ENCODE measurements around the gene BAIAP2L2.
"Not testable (repeated sequence)": the region's sequence is repeated elsewhere in the genome, so short reads cannot be mapped to it uniquely, and the experiment has no call there.

BAIAP2L2 gene

DNA sequence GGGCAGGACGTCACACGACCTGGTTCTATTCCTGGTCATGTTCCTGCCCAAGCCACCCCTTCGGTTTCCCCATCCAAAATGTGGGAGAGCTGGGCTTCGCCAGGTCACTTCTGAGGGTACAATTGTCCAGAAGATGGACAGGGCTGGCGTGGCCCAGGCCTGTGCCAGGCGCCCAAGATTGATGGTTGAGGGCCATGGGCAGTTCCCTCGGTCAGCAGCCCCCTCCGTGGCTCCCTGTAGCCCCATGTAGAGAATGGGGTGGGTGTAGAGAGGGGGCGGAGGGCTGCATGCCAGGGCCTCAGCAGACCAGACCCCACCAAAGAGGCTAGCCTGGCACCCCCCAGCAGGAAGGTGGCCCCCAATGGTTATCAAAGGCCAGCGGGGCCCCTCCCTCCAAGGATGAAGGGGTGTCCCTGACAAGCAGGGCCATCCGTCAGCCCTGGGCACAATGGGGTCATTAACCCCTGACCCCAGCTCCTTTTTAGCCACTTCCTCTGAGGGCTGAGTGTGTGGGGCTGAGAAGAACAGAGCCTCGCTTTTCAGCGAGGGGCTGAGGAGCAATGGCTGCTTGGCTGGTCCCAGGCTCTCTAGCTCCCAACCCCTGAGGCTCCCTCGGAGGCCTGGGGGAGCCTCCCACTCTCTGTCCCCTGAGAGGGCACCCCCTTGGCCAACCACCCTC is 64.3 kb downstream of the BAIAP2L2 start:
- no peak overlapping the region for H3K9ac ChIP-seq (ENCODE audit: insufficient read length)
- no peak for DNase-seq (ENCODE audit: low read depth, low spot score)
- H3K9me3 ChIP-seq (ENCODE audit: low read depth, low read length), result no peaks in the 10 kb centered on the region
- no peak overlapping the region for H3K27ac ChIP-seq
- H3K4me3 ChIP-seq, result no peak overlapping the region
- H3K36me3 ChIP-seq (ENCODE audit: insufficient read depth, low read length), result no peaks in the 10 kb centered on the region
- TF ChIP-seq EZH2 (IDR thresholded peaks at IDR 0.05) (no peak), POLR2AphosphoS5 (IDR thresholded peaks at IDR 0.05; ENCODE audit: borderline replicate concordance, low read depth, low read length) (no peak), FOXP2 (optimal IDR thresholded peaks at IDR 0.05; ENCODE audit: control extremely low read depth, extremely low read length, insufficient read depth) (no peak)

- no peak for DNase-seq (ENCODE audit: low read depth, low spot score)
- no peak overlapping the region for H3K9ac ChIP-seq (ENCODE audit: insufficient read length)
- H3K27ac ChIP-seq, result no peak overlapping the region
- no peak overlapping the region for H3K4me3 ChIP-seq
- no peak for TF ChIP-seq POLR2AphosphoS5 (IDR thresholded peaks at IDR 0.05; ENCODE audit: borderline replicate concordance, low read depth, low read length)
- no peak for TF ChIP-seq EZH2 (IDR thresholded peaks at IDR 0.05)
- no peak for TF ChIP-seq FOXP2 (optimal IDR thresholded peaks at IDR 0.05; ENCODE audit: control extremely low read depth, extremely low read length, insufficient read depth)
- H3K9me3 ChIP-seq (ENCODE audit: low read depth, low read length), result no peaks in the 10 kb centered on the region
- H3K36me3 ChIP-seq (ENCODE audit: insufficient read depth, low read length), result no peaks in the 10 kb centered on the region
These were observed 67.1 kb downstream of the BAIAP2L2 start for GRCh38 chr22:38043151-38044039.

DNA sequence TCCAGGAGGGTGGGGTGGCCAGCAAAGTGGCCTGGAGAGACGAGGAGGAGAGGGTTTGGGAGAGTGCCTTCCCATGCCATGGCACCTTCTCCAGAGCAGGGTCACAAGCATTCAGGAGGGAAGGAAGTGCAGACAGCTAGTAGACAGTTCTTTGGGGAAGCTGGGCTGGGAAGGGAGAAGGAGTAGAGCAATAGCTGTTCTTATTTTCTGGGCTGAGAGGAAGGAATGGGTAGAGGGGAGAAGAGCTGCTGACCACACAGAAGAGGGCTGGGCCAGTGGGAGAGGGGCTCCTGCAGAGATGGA is 68.0 kb downstream of the BAIAP2L2 start:
- Histone ChIP-seq H3K36me3 (ENCODE audit: insufficient read depth, low read length) (no peaks in the 10 kb centered on the region), H3K27ac (no peak overlapping the region), H3K9ac (ENCODE audit: insufficient read length) (no peak overlapping the region), H3K9me3 (ENCODE audit: low read depth, low read length) (no peaks in the 10 kb centered on the region), H3K4me3 (no peak overlapping the region)
- TF ChIP-seq EZH2 (IDR thresholded peaks at IDR 0.05) (no peak), FOXP2 (optimal IDR thresholded peaks at IDR 0.05; ENCODE audit: control extremely low read depth, extremely low read length, insufficient read depth) (no peak), POLR2AphosphoS5 (IDR thresholded peaks at IDR 0.05; ENCODE audit: borderline replicate concordance, low read depth, low read length) (no peak)
- no peak for DNase-seq (ENCODE audit: low read depth, low spot score)

DNA sequence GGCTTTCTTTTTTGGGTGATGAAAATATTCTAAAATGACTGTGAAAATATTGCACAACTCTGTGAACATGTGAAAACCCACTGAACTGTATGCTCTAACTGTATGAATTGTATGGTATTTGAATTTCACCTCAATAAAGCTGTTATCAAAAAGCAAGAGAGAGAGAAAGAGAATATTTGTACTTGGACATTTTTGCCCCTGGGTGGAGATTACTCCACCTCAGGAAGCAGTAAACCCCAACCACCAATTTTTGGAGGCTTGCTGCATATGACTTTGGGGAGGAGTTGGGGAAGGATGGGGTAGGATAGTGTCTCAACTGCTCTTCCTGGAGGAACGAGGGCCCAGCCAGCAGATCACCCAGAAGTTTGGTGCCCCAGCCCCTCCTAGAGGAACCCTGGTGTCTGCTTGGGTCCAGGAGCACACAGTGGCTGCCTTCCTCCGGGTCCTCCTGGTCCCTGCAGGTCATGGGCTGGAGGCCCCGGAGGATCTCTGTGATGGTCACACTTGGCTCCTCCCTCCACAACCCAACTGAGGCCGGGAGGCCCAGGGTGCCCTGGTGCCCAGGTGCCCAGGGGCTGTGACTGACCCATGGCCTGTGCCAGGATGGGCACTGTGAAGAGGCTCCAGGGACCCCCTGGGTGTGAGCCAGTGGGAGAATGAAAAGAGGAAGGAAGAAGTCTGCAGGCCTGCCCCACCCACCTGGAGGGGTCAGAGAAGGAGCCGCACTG is 68.6 kb downstream of the BAIAP2L2 start:
- no peak overlapping the region for H3K9ac ChIP-seq (ENCODE audit: insufficient read length)
- no peak overlapping the region for H3K4me3 ChIP-seq
- H3K9me3 ChIP-seq (ENCODE audit: low read depth, low read length), result no peaks in the 10 kb centered on the region
- no peaks in the 10 kb centered on the region for H3K36me3 ChIP-seq (ENCODE audit: insufficient read depth, low read length)
- TF ChIP-seq EZH2 (IDR thresholded peaks at IDR 0.05), result no peak
- no peak for TF ChIP-seq FOXP2 (optimal IDR thresholded peaks at IDR 0.05; ENCODE audit: control extremely low read depth, extremely low read length, insufficient read depth)
- no peak for TF ChIP-seq POLR2AphosphoS5 (IDR thresholded peaks at IDR 0.05; ENCODE audit: borderline replicate concordance, low read depth, low read length)
- H3K27ac ChIP-seq, result no peak overlapping the region
- DNase-seq (ENCODE audit: low read depth, low spot score), result no peak

DNA sequence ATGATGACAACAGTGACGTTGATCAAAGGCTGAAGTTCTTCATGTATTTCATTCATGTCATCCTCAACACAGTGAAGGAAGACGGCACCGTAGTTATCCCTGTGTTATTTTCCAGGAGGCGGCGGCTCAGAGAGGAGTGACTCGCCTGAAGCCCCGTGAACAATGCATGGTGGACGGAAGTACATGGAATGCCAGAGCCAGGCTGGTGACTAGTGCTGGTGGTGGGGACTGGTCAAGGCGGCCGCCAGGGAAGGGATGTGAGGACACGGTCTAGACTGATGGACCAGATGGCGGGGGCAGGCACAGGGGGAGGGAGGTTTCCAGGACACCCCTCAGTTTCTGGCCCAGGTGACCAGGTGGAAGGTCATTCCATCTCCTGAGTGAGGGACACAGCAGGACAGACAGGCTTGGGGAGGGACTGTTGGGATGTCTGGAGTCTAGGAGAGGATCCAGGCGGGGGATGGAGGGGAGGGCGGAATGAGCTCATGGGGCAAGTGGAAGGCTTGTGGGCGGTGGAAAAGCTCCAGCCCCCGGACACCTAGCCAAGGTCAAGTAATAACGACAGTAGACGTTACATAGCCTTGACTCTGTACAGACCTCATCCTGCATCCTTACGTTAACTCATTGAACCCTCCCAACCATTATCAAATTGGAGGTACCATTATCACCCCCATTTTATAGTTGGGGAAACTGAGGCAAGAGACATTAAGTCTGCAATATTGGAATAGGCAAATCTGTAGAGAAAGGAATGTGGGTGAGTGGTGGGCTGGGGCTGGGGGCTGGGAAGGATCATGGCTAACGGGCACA is 69.3 kb downstream of the BAIAP2L2 start:
- Histone ChIP-seq H3K9ac (ENCODE audit: insufficient read length) (no peak overlapping the region), H3K36me3 (ENCODE audit: insufficient read depth, low read length) (no peaks in the 10 kb centered on the region), H3K4me3 (no peak overlapping the region), H3K27ac (no peak overlapping the region), H3K9me3 (ENCODE audit: low read depth, low read length) (no peaks in the 10 kb centered on the region)
- TF ChIP-seq FOXP2 (optimal IDR thresholded peaks at IDR 0.05; ENCODE audit: control extremely low read depth, extremely low read length, insufficient read depth), result no peak
- TF ChIP-seq EZH2 (IDR thresholded peaks at IDR 0.05), result no peak
- TF ChIP-seq POLR2AphosphoS5 (IDR thresholded peaks at IDR 0.05; ENCODE audit: borderline replicate concordance, low read depth, low read length), result no peak
- no peak for DNase-seq (ENCODE audit: low read depth, low spot score)

DNA sequence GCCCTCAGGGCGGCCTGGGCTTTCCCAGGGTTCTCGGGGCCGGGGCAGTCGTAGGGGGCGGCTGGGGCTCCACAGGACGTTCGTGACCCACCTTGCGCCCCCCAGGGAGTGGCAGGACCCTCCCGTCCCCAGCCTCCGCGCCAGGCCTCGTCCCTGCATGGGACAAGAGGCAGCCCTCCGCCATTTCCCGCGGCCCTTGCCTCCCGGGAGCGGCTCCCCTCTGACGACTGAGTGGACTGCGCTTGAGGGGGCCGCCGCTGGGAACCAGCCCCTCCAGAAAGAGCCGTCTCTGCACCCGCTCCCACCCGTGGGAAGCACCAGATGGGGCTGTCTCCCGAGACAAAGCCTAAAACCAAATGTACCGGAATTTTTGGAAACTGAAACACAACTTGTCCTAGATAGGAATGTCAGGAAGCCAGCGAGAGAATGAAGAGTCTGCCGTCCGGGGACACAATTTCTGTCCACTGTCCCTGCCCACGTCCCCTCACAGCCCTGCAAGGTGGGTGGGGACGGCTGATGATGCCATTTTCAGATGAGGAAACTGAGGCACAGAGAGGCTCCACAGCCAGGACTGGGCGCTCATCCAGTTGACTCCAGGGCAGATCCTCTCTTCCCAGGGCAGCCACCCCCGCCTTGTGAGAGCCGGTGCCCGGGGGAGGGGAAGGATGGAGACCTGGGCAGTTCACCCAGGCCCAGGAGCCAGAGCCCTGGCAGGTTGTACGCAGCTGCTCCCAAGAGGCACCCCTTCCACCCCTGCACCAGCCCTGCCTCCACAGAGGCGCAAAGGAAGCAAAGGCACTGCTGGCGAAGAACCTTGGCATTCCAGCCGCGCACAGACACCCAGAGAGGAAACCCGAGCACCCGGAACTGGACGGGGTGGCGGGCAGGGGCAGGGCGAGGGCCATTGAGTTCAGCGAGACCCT is 71.3 kb downstream of the BAIAP2L2 start:
- Histone ChIP-seq H3K27ac (no peak overlapping the region), H3K9me3 (ENCODE audit: low read depth, low read length) (no peaks in the 10 kb centered on the region), H3K36me3 (ENCODE audit: insufficient read depth, low read length) (no peaks in the 10 kb centered on the region), H3K9ac (ENCODE audit: insufficient read length) (no peak overlapping the region), H3K4me3 (no peak overlapping the region)
- no peak for DNase-seq (ENCODE audit: low read depth, low spot score)
- TF ChIP-seq FOXP2 (optimal IDR thresholded peaks at IDR 0.05; ENCODE audit: control extremely low read depth, extremely low read length, insufficient read depth) (no peak), EZH2 (IDR thresholded peaks at IDR 0.05) (no peak), POLR2AphosphoS5 (IDR thresholded peaks at IDR 0.05; ENCODE audit: borderline replicate concordance, low read depth, low read length) (no peak)

GRCh38 chr22:38038426-38038825 is 72.1 kb downstream of the BAIAP2L2 start:
- Histone ChIP-seq H3K36me3 (ENCODE audit: insufficient read depth, low read length) (no peaks in the 10 kb centered on the region), H3K4me3 (no peak overlapping the region), H3K27ac (no peak overlapping the region), H3K9me3 (ENCODE audit: low read depth, low read length) (no peaks in the 10 kb centered on the region), H3K9ac (ENCODE audit: insufficient read length) (no peak overlapping the region)
- no peak for DNase-seq (ENCODE audit: low read depth, low spot score)
- TF ChIP-seq EZH2 (IDR thresholded peaks at IDR 0.05), result no peak
- no peak for TF ChIP-seq POLR2AphosphoS5 (IDR thresholded peaks at IDR 0.05; ENCODE audit: borderline replicate concordance, low read depth, low read length)
- no peak for TF ChIP-seq FOXP2 (optimal IDR thresholded peaks at IDR 0.05; ENCODE audit: control extremely low read depth, extremely low read length, insufficient read depth)

- H3K9ac ChIP-seq (ENCODE audit: insufficient read length), result not testable (repeated sequence)
These were observed 72.9 kb downstream of the BAIAP2L2 start for GRCh38 chr22:38037367-38038150.

More at GRCh38 chr22:38037367-38038150, 72.9 kb downstream of the BAIAP2L2 start:
- not testable (repeated sequence) for H3K27ac ChIP-seq; DNase-seq (ENCODE audit: low read depth, low spot score); H3K36me3 ChIP-seq (ENCODE audit: insufficient read depth, low read length); H3K4me3 ChIP-seq; H3K9me3 ChIP-seq (ENCODE audit: low read depth, low read length)

All from SK-N-MC (cell line).